ENCODE measurements around the gene ACP3.

Gene ACP3

DNA sequence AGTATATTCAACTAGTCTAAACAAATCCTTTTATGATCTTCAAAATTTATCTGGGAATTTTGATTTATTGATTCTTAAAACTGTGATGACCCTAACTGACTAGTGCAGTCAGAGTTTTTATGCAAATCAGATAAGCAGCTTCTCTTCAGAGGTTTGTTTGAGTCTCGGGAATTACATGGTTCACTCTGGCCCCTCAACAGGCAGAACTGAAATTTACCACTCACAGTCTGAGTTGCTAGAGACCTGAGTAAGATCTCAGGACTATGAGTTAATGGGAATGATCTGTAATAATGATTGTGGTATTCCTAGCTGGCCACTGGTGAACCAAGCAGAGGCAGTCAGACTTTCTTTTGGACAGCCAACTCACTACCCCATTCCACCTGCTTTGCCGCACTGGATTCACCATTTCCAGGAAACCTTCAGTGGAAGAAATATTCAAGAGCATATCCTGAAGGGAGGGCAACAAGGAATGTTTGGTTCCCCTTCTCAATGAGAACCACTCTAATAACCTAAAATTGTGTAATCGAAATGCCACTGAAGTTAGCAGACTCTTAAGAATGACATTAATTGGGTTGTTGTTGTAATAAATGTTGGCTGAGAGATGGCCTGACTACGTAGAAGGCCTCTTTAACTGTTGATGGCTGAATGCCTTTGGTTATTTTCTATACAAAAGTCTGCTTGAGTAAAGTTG is 88.5 kb downstream of the ACP3 start:
- no peak for DNase-seq (ENCODE audit: low read depth in 4 of 4, low spot score in 1 of 4)

DNA sequence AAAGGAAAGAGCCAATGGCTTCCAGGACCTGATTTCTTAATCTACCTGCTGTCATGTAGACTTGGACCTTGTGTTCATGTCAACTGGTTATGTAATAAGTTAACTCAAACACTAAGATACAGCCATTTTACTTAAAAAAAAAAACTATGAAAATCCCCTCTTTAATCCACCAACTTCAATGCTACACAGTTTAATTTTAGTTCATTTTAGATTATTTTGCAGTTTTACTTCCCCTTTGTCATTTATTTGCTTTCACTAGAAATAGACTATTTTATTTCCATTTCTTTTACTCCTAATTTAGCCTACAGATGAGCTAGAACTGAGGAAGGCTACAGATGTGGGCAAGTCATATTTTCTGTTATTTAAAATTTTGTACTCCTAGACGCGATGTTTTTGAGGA is 89.4 kb downstream of the ACP3 start:
- no peak for DNase-seq (ENCODE audit: low read depth in 4 of 4, low spot score in 1 of 4)

DNA sequence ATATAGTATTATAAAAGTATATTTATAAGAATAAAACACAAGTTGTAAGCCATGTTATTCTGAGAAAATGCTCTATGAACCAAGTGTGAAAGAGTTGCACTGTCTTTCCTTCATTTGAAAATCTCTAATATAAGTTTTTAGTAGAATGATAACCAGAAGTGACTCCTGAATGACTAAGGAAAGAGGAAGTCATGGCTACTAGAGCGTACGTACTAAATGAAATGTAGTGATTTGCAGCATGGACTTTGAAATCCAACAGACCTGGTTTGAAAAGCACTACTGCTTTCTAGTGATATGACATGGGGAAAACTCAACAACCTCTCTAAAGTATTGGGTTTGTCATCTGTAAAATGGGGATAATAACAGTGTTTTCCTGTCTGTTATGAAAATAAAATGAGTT is 89.8 kb downstream of the ACP3 start:
- DNase-seq (ENCODE audit: low read depth in 4 of 4, low spot score in 1 of 4) = no peak
